ENCODE data around the gene TMC7.

Gene TMC7

GRCh38 chr16:18937390-18937789, 46.3 kb upstream of the TMC7 start:
- Histone ChIP-seq H3K36me3 (ENCODE audit: control insufficient read depth in 2 of 2, insufficient read depth in 1 of 2, low read length in 2 of 2) (no peaks in the 10 kb centered on the region), H3K9me3 (ENCODE audit: control insufficient read depth, insufficient read depth, low read depth, low read length) (no peaks in the 10 kb centered on the region), H3K4me3 (ENCODE audit: low read depth, low read length) (no peak overlapping the region), H3K27ac (ENCODE audit: extremely low read depth, low read depth, low read length) (no peak overlapping the region), H3K4me1 (ENCODE audit: control insufficient read depth, insufficient read depth, low read length) (no peaks in the 10 kb centered on the region)
- TF ChIP-seq KLF1 (tag by site-specific recombination; IDR thresholded peaks at IDR 0.05) (no peak), OSR2 (tag by site-specific recombination; IDR thresholded peaks at IDR 0.05) (no peak), ZNF211 (tag by site-specific recombination; IDR thresholded peaks at IDR 0.05; ENCODE audit: low read depth) (no peak), ZNF155 (tag by site-specific recombination; IDR thresholded peaks at IDR 0.05) (no peak), ZNF266 (tag by site-specific recombination; IDR thresholded peaks at IDR 0.05; ENCODE audit: low read depth) (no peak), ZNF521 (tag by site-specific recombination; IDR thresholded peaks at IDR 0.05) (no peak), KLF10 (tag by site-specific recombination; IDR thresholded peaks at IDR 0.05) (no peak), MEIS1 (CRISPR knock-in tag; IDR thresholded peaks at IDR 0.05; ENCODE audit: borderline replicate concordance) (no peak), ZNF341 (tag by site-specific recombination; IDR thresholded peaks at IDR 0.05; ENCODE audit: low read depth) (no peak), ZNF26 (tag by site-specific recombination; IDR thresholded peaks at IDR 0.05) (no peak), ZNF670 (tag by site-specific recombination; IDR thresholded peaks at IDR 0.05; ENCODE audit: low read depth) (no peak), ZFP69B (tag by site-specific recombination; IDR thresholded peaks at IDR 0.05) (no peak), SALL2 (tag by site-specific recombination; IDR thresholded peaks at IDR 0.05; ENCODE audit: borderline replicate concordance) (no peak), YY1 (tag by site-specific recombination; IDR thresholded peaks at IDR 0.05) (no peak)
- POLR2A ChIA-PET: interaction anchor here (0.9 kb wide), 1 partner anchor 136 kb away, joined by 3 read pairs; the partner anchor contains the start of gene ARL6IP1
- CTCF ChIA-PET: interaction anchor here (0.6 to 1.2 kb wide), 4 partner anchors 9 to 138 kb away, joined by 3 to 6 read pairs (median 4); partner anchors contain the start of gene TMC7

GRCh38 chr16:18938986-18939385, 44.7 kb upstream of the TMC7 start:
- ChIA-PET POLR2A (no interaction called here), CTCF (interaction anchor here (0.9 kb wide), 1 partner anchor 31 kb away, joined by 3 read pairs; no protein-coding TSS in a partner anchor)
- Histone ChIP-seq H3K36me3 (ENCODE audit: control insufficient read depth in 2 of 2, insufficient read depth in 1 of 2, low read length in 2 of 2) (no peaks in the 10 kb centered on the region), H3K9me3 (ENCODE audit: control insufficient read depth, insufficient read depth, low read depth, low read length) (no peaks in the 10 kb centered on the region), H3K4me1 (ENCODE audit: control insufficient read depth, insufficient read depth, low read length) (no peaks in the 10 kb centered on the region), H3K27ac (ENCODE audit: extremely low read depth, low read depth, low read length) (no peak overlapping the region), H3K4me3 (ENCODE audit: low read depth, low read length) (no peak overlapping the region)
- no peak for TF ChIP-seq ZNF324 (tag by site-specific recombination; IDR thresholded peaks at IDR 0.05)

GRCh38 chr16:18941471-18941870, 42.3 kb upstream of the TMC7 start:
- Histone ChIP-seq H3K4me1 (ENCODE audit: control insufficient read depth, insufficient read depth, low read length) (0 out of 2 replicates have a peak, but pooled peaks cover 2% of the 10 kb centered on the region), H3K27ac (ENCODE audit: extremely low read depth, low read depth, low read length) (no peak overlapping the region), H3K36me3 (ENCODE audit: control insufficient read depth in 2 of 2, insufficient read depth in 1 of 2, low read length in 2 of 2) (no peaks in the 10 kb centered on the region), H3K9me3 (ENCODE audit: control insufficient read depth, insufficient read depth, low read depth, low read length) (no peaks in the 10 kb centered on the region), H3K4me3 (ENCODE audit: low read depth, low read length) (no peak overlapping the region)
- ChIA-PET POLR2A (no interaction called here), CTCF (interaction anchor here (0.6 to 0.7 kb wide), 3 partner anchors 35 to 1853 kb away, joined by 3 to 5 read pairs (median 5); no protein-coding TSS in a partner anchor)
- TF ChIP-seq ZNF214 (tag by site-specific recombination; IDR thresholded peaks at IDR 0.05; ENCODE audit: borderline replicate concordance): no peak
- TF ChIP-seq ZBTB17 (tag by site-specific recombination; IDR thresholded peaks at IDR 0.05): no peak
- TF ChIP-seq ZNF560 (tag by site-specific recombination; IDR thresholded peaks at IDR 0.05; ENCODE audit: borderline replicate concordance): no peak
- no peak for TF ChIP-seq ZBTB11 (tag by site-specific recombination; conservative IDR thresholded peaks at IDR 0.05; ENCODE audit: low read depth)
- TF ChIP-seq ZNF19 (tag by site-specific recombination; IDR thresholded peaks at IDR 0.05; ENCODE audit: low read depth): no peak
- no peak for TF ChIP-seq ZNF423 (tag by site-specific recombination; IDR thresholded peaks at IDR 0.05)
- no peak for TF ChIP-seq ZNF37A (tag by site-specific recombination; IDR thresholded peaks at IDR 0.05)
- no peak for TF ChIP-seq HOXD13 (CRISPR knock-in tag; IDR thresholded peaks at IDR 0.05; ENCODE audit: borderline replicate concordance)
- no peak for TF ChIP-seq SCRT2 (tag by site-specific recombination; IDR thresholded peaks at IDR 0.05)
- no peak for TF ChIP-seq ZNF785 (tag by site-specific recombination; IDR thresholded peaks at IDR 0.05)
- no peak for TF ChIP-seq ZNF184 (tag by site-specific recombination; IDR thresholded peaks at IDR 0.05)
- TF ChIP-seq GFI1B (tag by site-specific recombination; IDR thresholded peaks at IDR 0.05): no peak
- no peak for TF ChIP-seq ZNF398 (tag by site-specific recombination; IDR thresholded peaks at IDR 0.05)

Measured in HEK293 (cell line).